ENCODE results near the gene THBS3.
"Not testable (repeated sequence)": the region's sequence is repeated elsewhere in the genome, so short reads cannot be mapped to it uniquely, and the experiment has no call there.

Gene THBS3

DNA sequence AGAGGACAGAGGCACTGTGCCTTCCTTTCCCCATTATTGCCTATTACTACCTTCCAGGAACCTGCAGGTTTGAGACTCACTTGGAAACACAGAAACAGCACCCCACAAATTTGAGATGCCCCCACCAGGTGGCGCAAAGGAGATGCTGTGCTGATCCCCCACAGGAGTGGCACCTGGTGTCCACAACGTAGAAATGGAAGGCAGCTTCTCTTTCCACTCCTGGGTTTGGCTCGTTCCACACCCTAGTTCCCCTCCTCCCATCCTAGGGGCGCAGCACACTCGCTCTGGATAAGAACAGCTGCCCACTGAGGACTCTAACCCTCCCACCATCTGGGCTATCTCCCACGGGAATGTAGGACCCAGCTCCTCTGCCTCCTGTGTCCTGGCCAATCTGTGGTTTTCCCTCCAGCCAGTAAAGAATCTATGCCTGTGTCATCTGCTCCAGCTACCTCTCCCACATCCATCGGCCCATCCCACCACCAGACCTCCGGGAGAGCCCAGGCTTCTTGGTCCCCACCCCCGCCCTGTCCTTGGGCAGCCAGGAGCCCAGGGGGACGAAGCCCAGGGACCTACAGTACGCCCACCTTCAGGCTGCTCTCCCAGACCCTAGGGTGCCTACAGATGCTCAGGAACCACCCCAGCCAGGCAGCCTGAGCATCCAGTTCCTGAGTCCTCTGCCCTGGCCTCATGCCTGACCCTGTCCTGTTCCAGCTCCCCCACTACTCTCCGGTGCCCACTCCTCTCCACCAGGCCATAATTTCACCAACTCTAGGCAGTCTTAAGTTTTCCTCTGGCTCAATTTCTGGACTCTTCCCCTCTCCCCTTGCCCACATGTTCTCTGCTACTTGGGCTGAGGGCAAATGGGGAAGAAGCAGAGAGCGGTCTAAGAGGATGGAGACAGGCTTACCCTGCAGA lies 549 bp downstream of the THBS3 start:
- peak; percentile 93 for DNase-seq

DNA sequence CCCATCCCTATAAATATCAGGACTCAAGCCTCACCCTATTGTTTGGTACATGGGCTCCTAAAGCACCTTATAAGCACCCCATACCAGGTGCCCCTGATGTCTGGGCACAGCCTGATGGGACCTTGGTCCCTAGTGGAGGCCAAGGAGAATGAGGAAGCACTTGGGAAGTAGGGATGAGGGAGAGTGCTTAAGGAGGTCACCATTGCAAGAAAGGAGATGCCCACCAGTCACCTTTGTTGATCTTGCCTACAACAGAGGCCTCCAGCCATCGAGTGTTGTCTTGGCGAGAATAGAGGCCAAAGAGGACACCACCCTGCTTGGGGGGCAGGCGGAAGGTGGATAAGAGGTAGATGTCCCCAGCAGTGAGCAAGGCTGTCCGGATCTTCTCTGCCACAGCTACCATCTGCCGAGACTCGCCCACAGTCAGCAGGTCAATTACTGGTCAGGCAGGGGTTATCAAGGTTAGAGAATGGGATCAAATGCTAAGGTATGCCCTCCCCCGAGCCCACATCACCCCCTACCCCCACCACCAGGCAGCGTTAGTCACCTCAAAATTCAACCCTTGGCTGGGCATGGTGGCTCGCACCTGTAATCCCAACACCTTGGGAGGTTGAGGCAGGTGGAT lies 1.6 kb downstream of the THBS3 start:
- no peak for DNase-seq

DNA sequence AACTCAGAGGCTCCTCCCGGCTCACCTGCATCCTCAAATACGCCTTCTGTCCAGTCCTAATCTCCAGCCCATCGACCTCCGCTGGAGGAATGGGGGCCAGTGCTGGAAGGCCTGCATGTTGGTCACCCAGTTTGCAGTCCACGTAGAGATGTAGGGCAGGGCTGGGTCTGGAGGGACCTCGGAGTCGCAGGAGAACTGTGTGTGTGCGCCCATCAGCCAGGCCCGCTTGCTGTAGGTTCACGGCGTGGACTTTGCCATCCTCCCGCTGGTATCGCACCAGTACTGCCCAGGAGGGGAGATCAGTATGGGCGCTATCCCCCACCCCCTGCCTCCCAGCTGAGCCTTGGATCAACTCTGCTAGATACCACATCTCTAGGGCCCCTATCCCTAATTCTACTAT lies 2.7 kb downstream of the THBS3 start:
- DNase-seq = no peak

DNA sequence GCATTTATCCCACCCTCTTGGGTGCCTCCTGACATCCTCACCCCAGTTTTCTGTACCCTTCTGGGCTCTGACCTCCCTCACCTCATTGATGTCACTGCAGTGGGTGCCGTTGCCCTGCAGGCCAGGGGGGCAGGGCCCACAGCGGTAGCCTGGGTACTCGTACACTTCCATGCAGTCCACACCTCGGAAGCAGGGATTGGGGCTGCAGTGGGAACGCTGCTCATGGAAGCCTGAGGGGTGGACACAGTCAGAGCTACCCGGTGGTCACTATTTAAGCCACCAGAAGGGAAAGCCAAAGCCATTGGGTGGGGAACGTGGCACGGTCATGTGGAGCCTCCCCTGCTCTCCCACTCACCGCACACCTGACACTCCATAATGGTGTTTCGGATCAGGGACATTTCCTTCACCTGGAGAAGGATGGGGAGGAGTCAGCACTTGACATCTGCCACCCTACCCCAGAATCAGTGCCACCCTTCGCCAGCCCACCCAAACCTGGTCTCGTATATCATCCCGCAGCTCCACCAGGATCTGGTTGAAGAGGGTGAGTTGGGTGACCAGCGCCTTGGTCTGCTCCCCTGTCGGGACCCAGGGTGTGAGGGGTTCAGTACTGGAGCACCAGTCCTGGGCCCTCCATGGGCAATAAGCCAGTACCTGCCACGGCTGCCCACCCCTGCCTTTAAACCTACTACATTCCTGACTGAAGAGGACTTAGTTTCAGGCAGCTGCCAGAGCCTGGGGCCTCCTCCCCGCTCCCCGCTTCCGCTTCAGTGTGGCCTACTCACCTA lies 4.8 kb downstream of the THBS3 start:
- no peak for DNase-seq

DNA sequence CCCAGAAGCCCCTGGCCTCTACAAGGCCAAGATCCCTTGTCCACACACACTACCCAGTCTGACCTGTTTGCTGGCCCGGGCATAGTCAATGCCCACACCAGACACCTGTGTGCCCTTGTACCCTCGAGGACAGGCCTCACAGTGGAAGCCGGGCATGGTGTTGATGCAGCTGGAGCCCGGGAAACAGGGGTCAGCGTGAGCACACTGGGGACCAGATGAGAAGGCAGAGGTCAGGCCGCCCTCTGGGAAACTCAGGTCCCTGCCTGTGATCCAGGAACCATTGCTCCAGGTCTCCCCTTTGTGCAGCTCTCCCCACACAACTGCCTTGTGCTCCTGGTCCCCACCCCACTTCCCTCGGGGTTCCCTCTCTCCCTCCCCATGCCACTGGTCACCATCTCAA lies 5.5 kb downstream of the THBS3 start:
- no peak for DNase-seq

DNA sequence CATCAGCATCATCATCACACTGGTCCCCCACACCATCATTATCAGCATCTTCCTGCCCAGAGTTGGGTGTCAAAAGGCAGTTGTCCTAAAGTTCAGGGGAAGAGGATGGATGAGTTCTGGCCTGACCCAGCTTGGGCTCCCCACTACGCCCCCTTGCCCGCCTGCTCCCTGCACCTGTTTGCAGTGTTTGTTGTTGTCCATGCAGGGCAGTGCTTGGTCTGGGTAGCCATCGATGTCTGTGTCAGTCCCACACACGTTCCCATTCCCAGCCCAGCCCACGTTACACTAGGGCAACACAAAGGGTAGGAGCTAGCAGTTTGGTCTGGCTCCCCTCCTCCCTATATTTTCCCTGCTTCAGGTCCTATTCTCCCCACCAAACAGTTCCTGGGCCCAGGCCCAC lies 6.8 kb downstream of the THBS3 start:
- DNase-seq = no peak

DNA sequence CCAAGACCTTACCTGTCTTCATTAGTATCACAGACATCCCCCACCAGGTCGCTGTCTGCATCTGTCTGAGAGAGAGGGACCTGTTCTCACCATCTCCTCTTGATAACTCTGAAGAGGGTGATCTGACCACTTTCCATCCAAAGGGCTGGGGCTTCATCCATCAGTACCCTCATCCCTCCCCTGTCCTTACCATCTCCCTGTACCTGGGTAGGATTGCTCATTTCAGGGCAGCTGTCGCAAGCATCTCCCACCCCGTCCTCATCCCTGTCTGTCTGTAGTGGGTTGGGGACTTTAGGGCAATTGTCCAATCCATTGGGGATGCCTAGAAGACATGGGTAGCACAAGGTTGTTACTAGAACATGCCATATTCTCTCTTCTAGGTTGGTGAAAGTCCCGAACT lies 7.9 kb downstream of the THBS3 start:
- no peak for DNase-seq

DNA sequence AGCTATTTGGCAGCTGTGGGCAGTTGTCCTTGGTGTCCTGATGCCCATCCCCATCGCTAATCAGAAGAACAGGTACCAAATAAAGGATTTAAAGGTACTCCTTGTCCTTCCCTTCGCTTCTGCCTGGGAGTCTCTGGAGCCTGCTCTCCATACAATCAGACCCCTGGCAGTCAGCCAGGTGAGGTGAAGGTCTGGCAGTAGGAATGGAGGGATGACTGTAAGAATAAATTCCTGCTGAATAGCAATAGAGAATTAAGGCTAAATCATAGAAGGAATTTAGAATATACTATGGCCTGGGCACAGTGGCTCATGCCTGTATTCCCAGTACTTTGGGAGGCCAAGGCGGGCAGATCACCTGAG lies 9.2 kb downstream of the THBS3 start:
- no peak for DNase-seq

DNA sequence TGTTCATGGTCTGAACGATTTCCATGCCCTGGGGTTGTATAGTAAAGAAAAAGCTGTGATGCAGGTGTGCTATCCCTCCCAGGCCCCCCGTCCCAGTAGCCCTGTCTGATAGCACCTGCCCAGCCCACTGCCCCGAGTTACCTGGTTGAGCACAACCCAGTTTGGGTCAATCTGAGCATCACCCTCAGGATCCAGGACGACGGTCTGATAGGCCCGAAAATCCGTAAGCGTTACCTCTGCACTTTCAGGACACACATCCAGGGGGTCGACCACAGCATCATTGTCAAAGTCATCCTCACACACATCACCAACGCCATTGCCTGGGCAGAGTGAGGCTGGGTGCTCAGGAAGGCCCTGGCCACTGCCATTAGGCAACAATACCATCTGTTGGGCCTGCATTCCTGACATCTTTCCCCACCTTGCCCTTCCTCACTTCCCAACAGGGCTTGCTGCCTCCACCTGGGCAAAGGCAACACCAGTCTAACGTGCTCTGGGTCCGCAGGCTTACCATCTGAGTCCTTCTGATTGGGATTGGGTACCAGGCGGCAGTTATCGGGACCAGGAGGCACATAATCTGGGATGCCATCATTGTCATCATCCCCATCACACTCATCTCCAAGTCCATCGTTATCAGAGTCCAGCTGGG lies 9.7 kb downstream of the THBS3 start:
- DNase-seq = no peak

DNA sequence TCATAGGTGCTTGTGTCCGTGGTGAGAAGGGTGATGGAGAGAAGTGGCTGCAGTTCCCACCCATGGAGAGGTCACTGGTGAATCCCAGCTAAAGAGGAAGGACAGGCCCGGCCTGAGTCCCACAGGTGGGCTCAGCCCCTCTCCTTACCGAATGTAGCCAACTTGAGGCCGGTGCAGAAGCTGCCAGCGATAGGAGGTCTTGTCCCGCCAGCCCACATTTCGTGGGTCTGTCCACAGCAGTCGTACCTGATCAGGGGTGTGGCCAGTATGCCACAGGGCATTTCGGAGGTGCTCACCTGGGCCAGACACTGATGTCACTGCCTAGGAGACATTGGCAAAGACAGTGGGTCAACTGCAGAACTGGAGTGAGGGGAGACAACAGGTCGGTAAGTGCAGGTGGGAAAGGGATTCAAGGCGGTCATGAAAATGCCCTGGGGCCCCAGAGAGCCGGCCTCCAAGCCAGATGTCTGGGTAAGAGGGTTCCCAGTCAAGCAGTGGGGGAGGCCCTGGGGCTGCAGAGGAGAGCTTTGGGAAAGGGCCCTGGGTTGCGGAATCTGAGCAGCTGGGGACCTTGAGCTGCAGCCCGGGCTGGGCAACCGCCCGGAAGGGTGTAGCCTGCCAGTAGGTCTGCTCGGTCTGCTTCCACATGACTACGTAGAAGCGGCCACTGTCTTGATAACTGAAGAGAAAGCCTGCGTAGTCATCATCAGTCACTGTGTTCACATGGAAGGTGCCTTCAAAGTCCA lies 10.6 kb downstream of the THBS3 start:
- no peak for DNase-seq

DNA sequence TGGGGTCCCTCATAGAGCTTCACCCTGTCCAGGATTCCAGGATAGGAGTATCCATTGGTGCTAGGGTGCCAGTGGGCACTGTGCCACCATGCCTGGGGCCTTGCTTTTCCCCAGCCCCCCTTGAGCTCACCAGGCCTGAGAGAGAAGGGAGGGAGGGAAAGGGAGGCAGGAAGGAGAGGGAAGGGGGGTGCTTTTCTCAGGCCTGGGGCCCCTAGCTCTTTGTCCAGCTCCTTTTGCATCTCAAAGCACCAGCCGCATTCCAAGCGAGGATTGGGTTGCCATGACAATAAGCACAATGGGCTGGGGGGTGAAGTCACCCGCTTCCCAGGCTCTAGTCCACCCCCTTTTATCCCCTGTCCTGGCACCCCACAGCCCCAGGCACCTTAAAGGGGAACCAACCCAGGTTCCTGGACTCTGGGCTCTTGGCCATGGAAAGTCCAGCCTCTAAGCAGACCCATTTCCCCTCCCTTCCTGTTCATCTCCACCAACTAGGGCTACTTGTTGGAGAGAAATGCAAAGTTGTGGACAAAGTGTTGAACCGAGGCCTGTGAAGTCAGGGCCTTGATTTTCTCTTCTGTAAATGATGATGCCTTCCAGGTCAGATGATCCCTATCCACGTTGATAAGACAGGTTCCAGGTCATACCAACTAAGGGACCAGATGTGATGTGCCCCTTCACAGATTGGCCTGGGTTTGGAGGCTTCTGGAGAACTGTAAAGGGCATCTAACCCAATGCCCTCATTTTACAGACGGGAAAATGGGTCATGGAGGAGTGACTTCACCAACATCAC lies 11.4 kb downstream of the THBS3 start:
- no peak for DNase-seq

DNA sequence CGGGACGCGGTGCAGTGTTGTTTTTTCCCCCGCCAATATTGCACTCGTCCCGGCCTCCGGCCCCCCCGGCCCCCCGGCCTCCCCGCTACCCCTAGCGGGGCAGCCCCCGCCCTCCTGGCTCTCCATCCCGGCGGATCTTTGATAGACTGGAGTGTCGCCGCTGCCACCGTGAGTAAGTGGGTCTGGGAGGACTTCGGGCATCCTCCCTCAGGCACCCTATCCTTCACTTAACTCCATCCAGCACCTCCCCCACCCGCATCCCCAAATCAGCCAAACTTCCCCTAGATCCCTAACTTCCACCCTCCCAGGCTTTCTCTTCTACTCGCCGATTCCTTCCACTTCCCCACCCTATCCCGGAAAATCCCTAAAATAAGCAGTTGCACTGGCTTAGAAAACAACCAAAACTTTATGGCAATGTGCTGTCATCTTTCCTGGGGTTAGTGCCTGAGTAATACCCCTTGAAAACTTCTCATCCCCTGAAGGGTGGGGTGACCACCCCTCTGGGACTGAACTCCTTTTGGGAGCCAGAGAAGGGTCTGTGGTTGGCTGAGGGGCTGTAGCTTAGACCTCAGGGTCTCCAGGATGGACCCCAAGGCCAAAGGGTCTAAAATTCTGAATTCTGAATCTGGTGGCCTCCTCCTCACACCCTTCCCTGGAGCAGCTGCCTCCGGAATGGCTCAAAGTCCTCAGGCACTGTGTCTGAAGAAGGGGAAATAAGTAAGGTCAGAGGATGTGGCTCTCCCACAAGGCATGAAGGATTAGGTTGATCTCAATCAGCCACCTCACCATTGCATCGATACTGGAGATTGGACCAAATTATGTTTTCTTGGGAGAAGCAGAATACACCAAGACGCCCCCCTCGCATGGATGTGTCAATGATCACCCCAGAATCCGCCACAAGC lies 12.2 kb downstream of the THBS3 start:
- DNase-seq = peak; percentile 62

DNA sequence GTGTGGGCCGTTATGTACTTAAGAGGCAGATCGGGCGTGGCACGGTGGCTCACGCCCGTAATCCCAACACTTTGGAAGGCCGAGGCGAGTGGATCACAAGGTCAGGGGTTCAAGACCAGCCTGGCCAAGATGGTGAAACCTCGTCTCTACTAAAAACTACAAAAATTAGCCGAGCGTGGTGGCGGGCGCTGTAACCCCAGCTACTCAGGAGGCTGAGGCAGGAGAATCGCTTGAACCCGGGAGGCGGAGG lies 13.8 kb downstream of the THBS3 start:
- not testable (repeated sequence) for DNase-seq

DNA sequence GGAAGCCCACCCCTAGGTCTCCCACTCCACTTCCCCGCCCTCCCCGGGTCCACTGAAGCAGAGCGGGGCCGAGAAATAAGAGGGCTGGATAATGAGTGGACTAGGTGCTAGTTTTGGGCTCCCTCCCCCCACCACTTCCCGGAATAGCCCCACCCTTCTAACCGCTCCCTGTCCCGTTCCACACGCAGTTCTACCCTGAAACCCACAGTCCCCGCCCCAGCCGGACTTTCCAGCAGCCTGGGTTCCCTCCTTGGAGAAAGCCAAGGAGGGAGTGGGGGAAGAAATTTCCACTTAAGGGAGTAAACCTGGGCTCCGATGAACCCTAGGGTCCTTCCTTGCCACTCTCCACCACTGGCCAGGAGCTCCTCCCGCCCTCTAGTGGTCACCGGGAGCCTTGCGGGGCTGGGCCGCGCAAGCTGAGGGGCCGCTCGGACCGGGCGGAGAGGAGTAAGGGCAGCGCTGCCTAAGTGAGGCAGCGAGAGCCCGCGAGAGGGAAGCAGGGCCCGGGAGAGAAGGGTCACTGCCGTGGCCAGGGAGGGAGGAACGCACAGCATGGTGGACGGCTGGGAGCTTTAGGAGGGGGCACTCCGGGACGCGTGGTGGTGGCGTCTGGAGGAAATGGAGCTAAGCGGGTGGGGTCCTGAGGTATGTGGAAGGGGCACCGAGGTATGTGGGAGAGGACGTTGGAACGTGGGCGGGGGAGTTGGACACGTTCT lies 14.3 kb downstream of the THBS3 start:
- peak; percentile 97 for DNase-seq

DNA sequence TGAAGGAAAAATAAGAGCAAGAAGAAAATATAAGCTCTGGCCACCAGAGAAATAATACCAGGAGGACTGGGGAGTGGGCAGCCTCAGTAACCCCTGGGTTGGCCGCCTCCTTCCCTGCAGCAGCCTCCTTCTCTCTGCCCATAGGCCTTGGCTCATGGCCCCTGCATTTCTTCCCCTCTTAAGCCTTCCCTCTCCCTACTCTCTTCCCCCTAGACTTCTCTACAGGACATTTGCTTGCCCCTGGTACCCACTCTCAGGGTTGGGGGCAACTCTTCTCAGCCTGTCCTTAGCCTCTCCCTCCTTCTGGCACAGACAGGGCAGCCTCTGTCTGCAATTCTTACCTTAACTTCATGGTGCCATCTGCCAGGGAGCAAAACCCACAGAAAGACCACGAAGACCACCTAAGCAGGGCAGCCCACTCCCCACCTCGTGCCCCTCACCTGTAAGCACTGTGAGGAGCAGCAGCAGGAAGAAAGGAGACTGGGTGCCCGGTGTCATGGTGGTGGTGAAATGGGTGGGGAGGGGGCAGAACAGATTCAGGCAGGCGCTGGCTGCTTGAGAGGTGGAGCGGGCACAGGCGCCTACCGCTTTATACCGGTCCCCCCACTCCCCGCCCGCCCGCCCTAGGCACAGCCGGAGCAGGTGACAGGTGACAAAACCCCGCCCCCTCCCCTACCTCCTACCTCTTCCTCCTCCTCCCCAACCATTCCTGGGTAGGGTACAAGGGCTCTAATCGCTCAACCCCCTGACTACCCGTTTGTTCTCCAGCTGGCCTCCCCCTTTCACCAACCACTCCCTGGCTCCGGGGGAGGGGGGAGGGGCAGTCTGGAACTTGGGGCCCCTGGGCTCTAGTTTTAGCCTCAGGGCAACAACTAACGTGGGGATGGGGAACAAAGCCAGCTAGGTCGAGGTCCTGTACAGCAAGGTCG lies 15.1 kb downstream of the THBS3 start:
- DNase-seq = peak; percentile 93

DNA sequence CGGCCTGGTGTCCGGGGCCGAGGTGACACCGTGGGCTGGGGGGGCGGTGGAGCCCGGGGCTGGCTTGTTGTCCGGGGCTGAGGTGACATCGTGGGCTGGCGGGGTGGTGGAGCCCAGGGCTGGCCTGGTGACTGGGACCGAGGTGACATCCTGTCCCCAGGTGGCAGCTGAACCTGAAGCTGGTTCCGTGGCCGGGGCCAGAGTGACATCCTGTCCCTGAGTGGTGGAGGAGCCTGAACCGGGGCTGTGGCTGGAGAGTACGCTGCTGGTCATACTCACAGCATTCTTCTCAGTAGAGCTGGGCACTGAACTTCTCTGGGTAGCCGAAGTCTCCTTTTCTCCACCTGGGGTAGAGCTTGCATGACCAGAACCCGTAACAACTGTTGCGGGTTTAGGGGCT lies 15.8 kb downstream of the THBS3 start:
- DNase-seq = peak; percentile 87

DNA sequence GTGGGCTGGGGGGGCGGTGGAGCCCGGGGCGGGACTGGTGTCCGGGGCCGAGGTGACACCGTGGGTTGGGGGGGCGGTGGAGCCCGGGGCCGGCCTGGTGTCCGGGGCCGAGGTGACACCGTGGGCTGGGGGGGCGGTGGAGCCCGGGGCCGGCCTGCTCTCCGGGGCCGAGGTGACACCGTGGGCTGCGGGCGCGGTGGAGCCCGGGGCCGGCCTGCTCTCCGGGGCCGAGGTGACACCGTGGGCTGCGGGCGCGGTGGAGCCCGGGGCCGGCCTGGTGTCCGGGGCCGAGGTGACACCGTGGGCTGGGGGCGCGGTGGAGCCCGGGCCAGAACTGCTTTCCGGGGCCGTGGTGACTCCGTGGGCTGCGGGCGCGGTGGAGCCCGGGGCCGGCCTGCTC lies 17.8 kb downstream of the THBS3 start:
- DNase-seq = not testable (repeated sequence)

DNA sequence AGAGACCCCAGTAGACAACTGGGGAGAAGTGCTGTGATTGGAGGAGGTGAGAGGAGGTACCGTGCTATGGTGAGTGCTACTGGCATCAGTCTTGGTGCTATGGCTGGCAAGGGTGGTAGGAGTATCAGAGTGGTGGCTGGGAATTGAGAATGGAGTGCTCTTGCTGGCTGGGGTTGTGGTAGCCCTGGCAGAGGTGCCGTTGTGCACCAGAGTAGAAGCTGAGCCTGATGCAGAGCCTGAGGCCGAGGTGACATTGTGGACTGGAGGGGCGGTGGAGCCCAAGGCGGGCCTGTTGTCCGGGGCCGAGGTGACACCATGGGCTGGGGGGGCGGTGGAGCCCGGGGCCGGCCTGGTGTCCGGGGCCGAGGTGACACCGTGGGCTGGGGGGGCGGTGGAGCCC lies 19.4 kb downstream of the THBS3 start:
- no peak for DNase-seq

DNA sequence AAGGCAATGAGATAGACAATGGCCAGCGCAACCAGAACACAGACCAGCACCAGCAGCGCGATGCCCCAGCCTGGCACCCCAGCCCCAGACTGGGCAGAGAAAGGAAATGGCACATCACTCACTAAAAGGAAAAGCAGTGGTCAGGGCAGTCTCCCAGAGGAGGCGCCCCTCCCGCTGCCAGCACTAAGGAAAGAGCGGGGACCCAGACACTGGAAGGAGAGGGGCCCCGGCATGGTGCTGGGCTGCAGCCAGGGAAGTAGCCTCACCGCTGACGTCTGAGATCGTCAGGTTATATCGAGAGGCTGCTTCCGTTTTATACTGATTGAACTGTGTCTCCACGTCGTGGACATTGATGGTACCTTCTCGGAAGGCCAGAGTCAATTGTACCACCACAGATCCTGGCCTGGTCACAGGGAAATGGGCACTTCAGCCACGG lies 20.2 kb downstream of the THBS3 start:
- DNase-seq = no peak

All from DMS53 (cell line).